ENCODE measurements around the gene SPPL2B. TPM values are rescaled to one million over a fixed set of nuclear protein-coding genes. Genes with fewer than 3 reads are reported as not detected.

Gene SPPL2B
- total and polyA plus RNA-seq, 2 experiments from 2014 or later = 23.5 to 51.0 TPM

DNA sequence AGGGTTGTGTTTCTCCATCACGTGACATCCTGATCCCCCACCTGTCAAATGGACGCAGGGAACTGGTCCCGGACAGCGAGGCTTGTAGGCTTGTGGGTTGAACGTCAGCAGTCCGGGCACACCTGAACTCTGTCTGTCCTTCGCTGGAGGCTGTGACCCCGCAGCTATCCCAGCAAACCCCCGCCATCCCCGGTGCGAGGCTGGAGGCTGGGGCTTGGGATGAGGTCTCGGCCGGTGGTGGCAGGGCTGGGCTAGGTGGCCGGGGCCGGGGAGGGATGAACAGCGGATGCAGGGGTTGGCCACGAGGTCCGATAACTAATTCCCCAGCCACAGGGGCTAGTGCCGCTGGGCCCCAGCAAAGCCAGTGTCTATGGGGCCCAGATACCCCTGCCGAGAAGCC is 8.9 kb upstream of the SPPL2B start (continued):
- TF ChIP-seq, protein P1, sequence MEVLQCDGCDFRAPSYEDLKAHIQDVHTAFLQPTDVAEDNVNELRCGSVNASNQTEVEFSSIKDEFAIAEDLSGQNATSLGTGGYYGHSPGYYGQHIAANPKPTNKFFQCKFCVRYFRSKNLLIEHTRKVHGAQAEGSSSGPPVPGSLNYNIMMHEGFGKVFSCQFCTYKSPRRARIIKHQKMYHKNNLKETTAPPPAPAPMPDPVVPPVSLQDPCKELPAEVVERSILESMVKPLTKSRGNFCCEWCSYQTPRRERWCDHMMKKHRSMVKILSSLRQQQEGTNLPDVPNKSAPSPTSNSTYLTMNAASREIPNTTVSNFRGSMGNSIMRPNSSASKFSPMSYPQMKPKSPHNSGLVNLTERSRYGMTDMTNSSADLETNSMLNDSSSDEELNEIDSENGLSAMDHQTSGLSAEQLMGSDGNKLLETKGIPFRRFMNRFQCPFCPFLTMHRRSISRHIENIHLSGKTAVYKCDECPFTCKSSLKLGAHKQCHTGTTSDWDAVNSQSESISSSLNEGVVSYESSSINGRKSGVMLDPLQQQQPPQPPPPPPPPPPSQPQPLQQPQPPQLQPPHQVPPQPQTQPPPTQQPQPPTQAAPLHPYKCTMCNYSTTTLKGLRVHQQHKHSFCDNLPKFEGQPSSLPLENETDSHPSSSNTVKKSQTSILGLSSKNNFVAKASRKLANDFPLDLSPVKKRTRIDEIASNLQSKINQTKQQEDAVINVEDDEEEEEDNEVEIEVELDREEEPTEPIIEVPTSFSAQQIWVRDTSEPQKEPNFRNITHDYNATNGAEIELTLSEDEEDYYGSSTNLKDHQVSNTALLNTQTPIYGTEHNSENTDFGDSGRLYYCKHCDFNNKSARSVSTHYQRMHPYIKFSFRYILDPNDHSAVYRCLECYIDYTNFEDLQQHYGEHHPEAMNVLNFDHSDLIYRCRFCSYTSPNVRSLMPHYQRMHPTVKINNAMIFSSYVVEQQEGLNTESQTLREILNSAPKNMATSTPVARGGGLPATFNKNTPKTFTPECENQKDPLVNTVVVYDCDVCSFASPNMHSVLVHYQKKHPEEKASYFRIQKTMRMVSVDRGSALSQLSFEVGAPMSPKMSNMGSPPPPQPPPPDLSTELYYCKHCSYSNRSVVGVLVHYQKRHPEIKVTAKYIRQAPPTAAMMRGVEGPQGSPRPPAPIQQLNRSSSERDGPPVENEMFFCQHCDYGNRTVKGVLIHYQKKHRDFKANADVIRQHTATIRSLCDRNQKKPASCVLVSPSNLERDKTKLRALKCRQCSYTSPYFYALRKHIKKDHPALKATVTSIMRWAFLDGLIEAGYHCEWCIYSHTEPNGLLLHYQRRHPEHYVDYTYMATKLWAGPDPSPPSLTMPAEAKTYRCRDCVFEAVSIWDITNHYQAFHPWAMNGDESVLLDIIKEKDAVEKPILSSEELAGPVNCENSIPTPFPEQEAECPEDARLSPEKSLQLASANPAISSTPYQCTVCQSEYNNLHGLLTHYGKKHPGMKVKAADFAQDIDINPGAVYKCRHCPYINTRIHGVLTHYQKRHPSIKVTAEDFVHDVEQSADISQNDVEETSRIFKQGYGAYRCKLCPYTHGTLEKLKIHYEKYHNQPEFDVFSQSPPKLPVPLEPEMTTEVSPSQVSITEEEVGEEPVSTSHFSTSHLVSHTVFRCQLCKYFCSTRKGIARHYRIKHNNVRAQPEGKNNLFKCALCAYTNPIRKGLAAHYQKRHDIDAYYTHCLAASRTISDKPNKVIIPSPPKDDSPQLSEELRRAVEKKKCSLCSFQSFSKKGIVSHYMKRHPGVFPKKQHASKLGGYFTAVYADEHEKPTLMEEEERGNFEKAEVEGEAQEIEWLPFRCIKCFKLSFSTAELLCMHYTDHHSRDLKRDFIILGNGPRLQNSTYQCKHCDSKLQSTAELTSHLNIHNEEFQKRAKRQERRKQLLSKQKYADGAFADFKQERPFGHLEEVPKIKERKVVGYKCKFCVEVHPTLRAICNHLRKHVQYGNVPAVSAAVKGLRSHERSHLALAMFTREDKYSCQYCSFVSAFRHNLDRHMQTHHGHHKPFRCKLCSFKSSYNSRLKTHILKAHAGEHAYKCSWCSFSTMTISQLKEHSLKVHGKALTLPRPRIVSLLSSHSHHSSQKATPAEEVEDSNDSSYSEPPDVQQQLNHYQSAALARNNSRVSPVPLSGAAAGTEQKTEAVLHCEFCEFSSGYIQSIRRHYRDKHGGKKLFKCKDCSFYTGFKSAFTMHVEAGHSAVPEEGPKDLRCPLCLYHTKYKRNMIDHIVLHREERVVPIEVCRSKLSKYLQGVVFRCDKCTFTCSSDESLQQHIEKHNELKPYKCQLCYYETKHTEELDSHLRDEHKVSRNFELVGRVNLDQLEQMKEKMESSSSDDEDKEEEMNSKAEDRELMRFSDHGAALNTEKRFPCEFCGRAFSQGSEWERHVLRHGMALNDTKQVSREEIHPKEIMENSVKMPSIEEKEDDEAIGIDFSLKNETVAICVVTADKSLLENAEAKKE (CRISPR knock-in tag; IDR thresholded peaks at IDR 0.05) = no peak

DNA sequence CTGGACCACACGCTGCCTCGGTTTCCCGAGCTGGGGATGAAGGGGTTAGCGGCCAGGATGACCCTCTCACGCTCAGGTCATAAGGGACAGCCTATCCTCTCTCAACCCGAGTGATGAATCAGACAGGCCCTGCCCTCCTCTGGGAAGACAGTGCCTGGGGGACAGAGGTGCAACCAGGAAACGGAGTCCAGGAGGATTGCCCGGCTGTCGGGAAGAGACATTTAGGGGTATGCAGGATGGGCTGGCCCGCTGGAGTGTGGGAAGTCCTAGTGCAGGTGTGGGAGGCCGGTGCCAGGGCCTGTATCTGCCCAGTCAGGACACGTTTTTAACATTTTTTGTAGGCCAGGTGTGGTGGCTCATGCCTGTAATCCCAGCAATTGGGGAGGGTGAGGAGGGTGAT is 8.4 kb upstream of the SPPL2B start:
- Histone ChIP-seq H3K36me3 (ENCODE audit: insufficient read depth) (no peaks in the 10 kb centered on the region), H3K4me3 (no peak overlapping the region), H3K27me3 (ENCODE audit: insufficient read depth) (no peaks in the 10 kb centered on the region), H3K4me2 (no peak overlapping the region), H2AFZ (no peak overlapping the region), H3K9me2 (ENCODE audit: insufficient read depth) (no peaks in the 10 kb centered on the region), H3K4me1 (ENCODE audit: insufficient read depth) (no peaks in the 10 kb centered on the region), H3F3A (replicated peaks; ENCODE audit: low read depth) (no peaks in the 10 kb centered on the region), H3K79me2 (replicated peaks; ENCODE audit: insufficient read depth) (no peaks in the 10 kb centered on the region), H3K27ac (ENCODE audit: low read depth) (no peak overlapping the region), H4K20me1 (replicated peaks; ENCODE audit: insufficient read depth) (no peaks in the 10 kb centered on the region; the same call in 1 of the 2 replicates)
- Mint-ChIP-seq H3K4me1 (no peaks in the 10 kb centered on the region; the same call in 2 of the 3 replicates), H3K36me3 (ENCODE audit: low read depth) (peaks cover 12% of the 10 kb centered on the region), H3K27ac (no peak overlapping the region), H3K4me3 (no peak overlapping the region), H3K9me3 (peaks cover 4% of the 10 kb centered on the region; the same call in 1 of the 3 replicates), H3K27me3 (ENCODE audit: insufficient read depth, low read depth, poor library complexity) (peaks cover 8% of the 10 kb centered on the region)
- ATAC-seq = no peak
- DNase-seq (ENCODE audit: low spot score) = no peak
- TF ChIP-seq POLR2AphosphoS5 (IDR thresholded peaks at IDR 0.05; ENCODE audit: low read depth) (no peak), ZNF331 (CRISPR knock-in tag; IDR thresholded peaks at IDR 0.05; ENCODE audit: low read depth) (no peak), NANOG (IDR thresholded peaks at IDR 0.05; ENCODE audit: borderline replicate concordance) (no peak), STAT1 (IDR thresholded peaks at IDR 0.05; ENCODE audit: unreplicated experiment) (no peak), ZNF114 (CRISPR knock-in tag; IDR thresholded peaks at IDR 0.05) (no peak)
- TF ChIP-seq, protein P2, sequence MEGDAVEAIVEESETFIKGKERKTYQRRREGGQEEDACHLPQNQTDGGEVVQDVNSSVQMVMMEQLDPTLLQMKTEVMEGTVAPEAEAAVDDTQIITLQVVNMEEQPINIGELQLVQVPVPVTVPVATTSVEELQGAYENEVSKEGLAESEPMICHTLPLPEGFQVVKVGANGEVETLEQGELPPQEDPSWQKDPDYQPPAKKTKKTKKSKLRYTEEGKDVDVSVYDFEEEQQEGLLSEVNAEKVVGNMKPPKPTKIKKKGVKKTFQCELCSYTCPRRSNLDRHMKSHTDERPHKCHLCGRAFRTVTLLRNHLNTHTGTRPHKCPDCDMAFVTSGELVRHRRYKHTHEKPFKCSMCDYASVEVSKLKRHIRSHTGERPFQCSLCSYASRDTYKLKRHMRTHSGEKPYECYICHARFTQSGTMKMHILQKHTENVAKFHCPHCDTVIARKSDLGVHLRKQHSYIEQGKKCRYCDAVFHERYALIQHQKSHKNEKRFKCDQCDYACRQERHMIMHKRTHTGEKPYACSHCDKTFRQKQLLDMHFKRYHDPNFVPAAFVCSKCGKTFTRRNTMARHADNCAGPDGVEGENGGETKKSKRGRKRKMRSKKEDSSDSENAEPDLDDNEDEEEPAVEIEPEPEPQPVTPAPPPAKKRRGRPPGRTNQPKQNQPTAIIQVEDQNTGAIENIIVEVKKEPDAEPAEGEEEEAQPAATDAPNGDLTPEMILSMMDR (conservative IDR thresholded peaks at IDR 0.05; ENCODE audit: low read depth in 2 of 2) = no peak
- TF ChIP-seq, protein P3, sequence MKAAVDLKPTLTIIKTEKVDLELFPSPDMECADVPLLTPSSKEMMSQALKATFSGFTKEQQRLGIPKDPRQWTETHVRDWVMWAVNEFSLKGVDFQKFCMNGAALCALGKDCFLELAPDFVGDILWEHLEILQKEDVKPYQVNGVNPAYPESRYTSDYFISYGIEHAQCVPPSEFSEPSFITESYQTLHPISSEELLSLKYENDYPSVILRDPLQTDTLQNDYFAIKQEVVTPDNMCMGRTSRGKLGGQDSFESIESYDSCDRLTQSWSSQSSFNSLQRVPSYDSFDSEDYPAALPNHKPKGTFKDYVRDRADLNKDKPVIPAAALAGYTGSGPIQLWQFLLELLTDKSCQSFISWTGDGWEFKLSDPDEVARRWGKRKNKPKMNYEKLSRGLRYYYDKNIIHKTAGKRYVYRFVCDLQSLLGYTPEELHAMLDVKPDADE (IDR thresholded peaks at IDR 0.05) = no peak
